Kidney (tissue), 14 donors: ENCODE results near the gene HAO1. TPM values are rescaled to one million over a fixed set of nuclear protein-coding genes. Genes with fewer than 3 reads are reported as not detected.

Experiments
- DNase-seq, 5 donors: peaks; one replicate each; pipeline ENCODE4 v3.0.0-alpha.2; 2013 to 2020
- FAIRE-seq: peaks from 2 replicates; lab custom pipeline; 2012; peaks lifted over from hg19 to GRCh38; lab: Jason Lieb, UNC
- H3K27ac ChIP-seq, 2 donors: one replicate each; pipeline ENCODE4 v1.7.0; 2013; ENCODE audit warnings: low read depth in 2 of 2, low read length in 2 of 2, inconsistent platforms in 1 of 2
- H3K27me3 ChIP-seq: one replicate; pipeline ENCODE4 v1.7.1; 2013; ENCODE audit warnings: low read length, inconsistent platforms; ENCODE audit not compliant: control insufficient read depth, insufficient read depth
- H3K36me3 ChIP-seq, 3 donors: one replicate each; pipeline versions ENCODE4 v1.7.0 to v1.7.1; 2013; ENCODE audit warnings: low read length in 3 of 3, control low read depth in 1 of 3, inconsistent platforms in 1 of 3; ENCODE audit not compliant: insufficient read depth in 3 of 3, control insufficient read depth in 2 of 3
- H3K4me1 ChIP-seq, 3 donors: one replicate each; pipeline versions ENCODE4 v1.7.0 to v1.7.1; 2013; ENCODE audit warnings: low read length in 3 of 3, inconsistent platforms in 1 of 3, low read depth in 1 of 3; ENCODE audit not compliant: control insufficient read depth in 2 of 3, insufficient read depth in 2 of 3
- H3K4me3 ChIP-seq, 3 donors: one replicate each; pipeline versions ENCODE4 v1.7.0 to v1.8.1; 2013; ENCODE audit warnings: low read length in 3 of 3, control low read depth in 1 of 3, inconsistent platforms in 1 of 3
- H3K9ac ChIP-seq, 3 donors: one replicate each; pipeline versions ENCODE4 v1.7.0 to v1.7.1; 2013; ENCODE audit warnings: low read length in 3 of 3, control low read depth in 1 of 3, inconsistent platforms in 1 of 3
- H3K9me3 ChIP-seq, 3 donors: one replicate each; pipeline versions ENCODE4 v1.7.0 to v1.7.1; 2013; ENCODE audit warnings: low read length in 3 of 3, control low read depth in 1 of 3, inconsistent platforms in 1 of 3; ENCODE audit not compliant: control insufficient read depth in 2 of 3, insufficient read depth in 1 of 3
- CTCF ChIP-seq: IDR thresholded peaks from 3 replicates; pipeline ENCODE4 v1.5.1; 2012; ENCODE audit warnings: mild to moderate bottlenecking, moderate library complexity, borderline replicate concordance; ENCODE audit not compliant: insufficient read depth; ENCODE audit errors: extremely low read depth
- intact Hi-C: fragments of 100-400 bp; cut with DNase I; formaldehyde crosslinking; loops from one replicate; pipeline ENCODE4 v1.11.1; 2022
- polyA plus RNA-seq: library from polyadenylated mRNA; stranded (reverse); fragments of 350-450 nt; fragmentation: Illumina TruSeq; extraction: RNeasy Lipid Tissue Mini Kit (QIAGEN cat#74804); gene quantifications from one replicate; pipeline ENCODE4 v1.2.3, GENCODE V29; 2014; ENCODE audit warnings: low read depth, low replicate concordance; ENCODE audit not compliant: insufficient read depth
- total RNA-seq: library from RNA; stranded (reverse); fragmentation: NEBNext Ultra II Directional; extraction: Animal tissue kit (Norgen Biotek cat#: 25700); gene quantifications from one replicate; pipeline ENCODE4 v1.2.1, GENCODE V29; 2021
- donor health status: control.
- donor health status: control.
- donor health status: control.
- donor health status: control.
- donor health status: control.
- donor health status: DM: yes; HTN: yes; CAD: no.
- donor health status: Normal renal cell carcinoma (clear cell type).

HAO1 gene
- total and polyA plus RNA-seq, 2 donors from 2014 or later: 0.86 TPM; not detected in 1

- DNase-seq (no peak), FAIRE-seq (no peak)
- no peak overlapping the region for H3K27ac ChIP-seq
- no peak for TF ChIP-seq CTCF
- H3K36me3 ChIP-seq: no peaks in the 10 kb centered on the region
- no peaks in the 10 kb centered on the region for H3K27me3 ChIP-seq
- no peaks in the 10 kb centered on the region for H3K9me3 ChIP-seq
- no peak overlapping the region for H3K4me3 ChIP-seq
- H3K4me1 ChIP-seq: no peaks in the 10 kb centered on the region
- intact Hi-C loops: no loop called here
- H3K9ac ChIP-seq: no peak overlapping the region
Measured at GRCh38 chr20:7975851-7976414, 35.7 kb upstream of the HAO1 start.

DNA sequence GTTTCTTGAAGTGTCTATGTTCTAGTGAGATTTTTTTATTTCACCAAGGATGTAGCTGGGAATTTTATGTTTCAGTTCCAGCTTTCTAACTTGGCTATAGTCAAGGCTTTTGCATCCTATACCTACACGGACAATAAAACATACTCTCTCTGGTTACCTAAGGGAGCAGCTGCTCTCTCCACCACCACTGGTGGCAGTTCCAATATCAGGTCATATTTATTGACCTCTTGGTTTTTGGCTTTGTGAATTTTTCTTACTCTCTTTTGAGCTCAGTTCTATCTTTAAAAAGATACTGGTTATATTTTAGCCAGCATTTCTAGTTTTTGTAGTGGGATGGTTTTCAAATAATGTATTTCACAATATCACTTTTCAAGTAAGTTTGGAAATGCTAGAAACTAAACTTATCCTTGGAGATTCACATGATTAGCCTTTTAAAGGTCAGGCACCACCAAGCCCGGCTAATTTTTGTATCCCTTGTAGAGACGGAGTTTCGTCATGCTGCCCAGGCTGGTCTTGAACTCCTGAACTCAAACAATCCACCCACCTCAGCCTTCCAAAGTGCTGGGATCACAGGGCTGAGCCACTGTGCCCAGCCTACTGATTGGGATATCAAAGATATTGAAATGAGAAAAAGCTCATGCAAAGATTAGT is 34.7 kb upstream of the HAO1 start:
- intact Hi-C loops: no loop called here
- no peaks in the 10 kb centered on the region for H3K9me3 ChIP-seq
- no peak for TF ChIP-seq CTCF
- H3K27ac ChIP-seq: no peak overlapping the region
- H3K4me3 ChIP-seq: no peak overlapping the region
- no peak for FAIRE-seq
- H3K36me3 ChIP-seq: no peaks in the 10 kb centered on the region
- H3K9ac ChIP-seq: no peak overlapping the region
- H3K4me1 ChIP-seq: no peaks in the 10 kb centered on the region
- no peak for DNase-seq
- H3K27me3 ChIP-seq: no peaks in the 10 kb centered on the region

- no peak for TF ChIP-seq CTCF
- intact Hi-C loops: no loop called here
- FAIRE-seq: no peak
Measured at GRCh38 chr20:7971536-7972280, 31.4 kb upstream of the HAO1 start.

More at GRCh38 chr20:7971536-7972280, 31.4 kb upstream of the HAO1 start:
- DNase-seq: no peak
- no peaks in the 10 kb centered on the region for H3K36me3 ChIP-seq
- no peak overlapping the region for H3K27ac ChIP-seq
- H3K4me3 ChIP-seq: no peak overlapping the region
- no peaks in the 10 kb centered on the region for H3K27me3 ChIP-seq
- H3K4me1 ChIP-seq: no peaks in the 10 kb centered on the region
- no peak overlapping the region for H3K9ac ChIP-seq
- H3K9me3 ChIP-seq: no peaks in the 10 kb centered on the region
